Keratinocyte (primary cell): ENCODE results near the gene PPP1R13L.

Experiments
- CTCF ChIP-seq, 3 experiments: IDR thresholded peaks in 1 of 3; conservative IDR thresholded peaks in 1 of 3; optimal IDR thresholded peaks in 1 of 3; 2 replicates in 2 of 3; 3 replicates in 1 of 3; pipeline versions ENCODE3 to v1.5.1; 2011; ENCODE audit warnings: low read length in 3 of 3, mild to moderate bottlenecking in 3 of 3, moderate library complexity in 2 of 3, control low read depth in 1 of 3, inconsistent platforms in 1 of 3; ENCODE audit not compliant: insufficient read depth in 2 of 3; ENCODE audit errors: extremely low read depth in 1 of 3
- EZH2 ChIP-seq: IDR thresholded peaks from one replicate; pipeline ENCODE4 v1.6.1; 2012; ENCODE audit warnings: inconsistent platforms, mild to moderate bottlenecking, low read length, moderate library complexity

DNA sequence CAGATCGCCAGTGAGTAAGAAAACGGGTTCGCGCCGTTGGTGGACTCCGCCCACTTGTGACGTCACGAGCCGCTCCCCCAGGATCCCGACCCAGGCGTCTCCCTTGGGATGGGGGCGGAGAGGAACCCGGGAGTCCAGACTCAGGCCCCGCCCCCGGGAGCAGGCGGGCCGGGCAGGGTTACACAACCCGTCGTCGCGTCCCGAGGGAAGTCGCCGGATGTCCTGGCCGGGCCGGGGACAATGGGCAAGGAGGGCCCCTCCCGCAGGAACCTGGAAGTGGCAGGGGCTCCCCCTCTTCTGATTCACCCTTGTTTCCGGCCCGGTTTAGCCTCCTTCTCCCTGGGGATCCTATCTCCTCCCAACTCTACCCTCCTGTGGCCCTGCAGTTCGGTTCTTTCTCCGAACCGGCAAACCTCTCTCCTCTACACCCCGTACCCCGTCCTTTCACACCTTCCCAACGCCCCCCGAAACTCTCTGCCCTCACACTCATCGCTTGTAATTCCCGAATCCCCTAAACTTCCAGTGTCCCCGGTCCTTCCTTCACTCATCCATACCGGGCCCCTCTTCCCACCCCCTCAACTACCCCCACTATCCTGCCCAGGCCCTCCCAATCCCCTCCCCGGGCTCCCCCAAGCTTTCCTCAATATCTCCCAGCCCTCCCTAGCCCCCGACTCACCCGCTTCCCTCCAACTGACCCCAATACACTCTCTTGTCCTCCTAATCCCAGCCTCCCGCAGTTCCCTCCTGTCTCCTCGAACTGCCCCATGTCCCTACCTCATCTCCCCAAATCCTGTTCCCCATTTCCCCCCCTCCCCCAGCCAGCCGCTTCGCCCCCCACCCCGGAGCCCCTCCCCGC lies 38.8 kb upstream of the PPP1R13L start:
- TF ChIP-seq CTCF (optimal IDR thresholded peaks at IDR 0.05 in 1 of 3, IDR thresholded peaks at IDR 0.05 in 1 of 3, conservative IDR thresholded peaks at IDR 0.05 in 1 of 3; ENCODE audit: extremely low read depth in 1 of 3, insufficient read depth in 2 of 3, low read length in 3 of 3) (no peak), EZH2 (no peak)
